Effector CD4-positive, alpha-beta T cell (primary cell): ENCODE results near the gene ERMN.
"Not testable (repeated sequence)": the region's sequence is repeated elsewhere in the genome, so short reads cannot be mapped to it uniquely, and the experiment has no call there.

Source experiments
- DNase-seq: peaks from one replicate; pipeline ENCODE4 v3.0.0-alpha.2; 2020

Gene ERMN

GRCh38 chr2:157291018-157291417 lies 34.6 kb downstream of the ERMN start:
- no peak for DNase-seq

DNA sequence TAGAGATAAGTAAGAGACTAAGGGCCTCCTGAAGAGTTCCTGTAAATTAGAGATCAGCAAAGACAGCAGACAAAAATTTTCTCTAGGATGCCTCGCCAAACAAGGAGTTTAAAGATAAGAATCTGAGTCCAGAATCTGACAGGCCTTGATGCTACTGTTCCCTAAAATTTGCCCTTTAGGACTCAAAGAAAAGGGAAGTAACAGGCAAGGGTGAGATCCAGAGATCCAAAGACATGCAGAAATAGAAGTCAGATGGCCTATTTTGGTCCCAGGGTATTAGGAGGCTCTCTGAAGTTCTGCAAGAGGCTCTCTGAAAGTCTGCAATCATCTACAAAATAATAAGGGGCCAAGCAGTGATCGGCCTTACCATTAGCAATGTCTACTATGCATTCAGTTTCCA lies 35.1 kb downstream of the ERMN start:
- DNase-seq: no peak

DNA sequence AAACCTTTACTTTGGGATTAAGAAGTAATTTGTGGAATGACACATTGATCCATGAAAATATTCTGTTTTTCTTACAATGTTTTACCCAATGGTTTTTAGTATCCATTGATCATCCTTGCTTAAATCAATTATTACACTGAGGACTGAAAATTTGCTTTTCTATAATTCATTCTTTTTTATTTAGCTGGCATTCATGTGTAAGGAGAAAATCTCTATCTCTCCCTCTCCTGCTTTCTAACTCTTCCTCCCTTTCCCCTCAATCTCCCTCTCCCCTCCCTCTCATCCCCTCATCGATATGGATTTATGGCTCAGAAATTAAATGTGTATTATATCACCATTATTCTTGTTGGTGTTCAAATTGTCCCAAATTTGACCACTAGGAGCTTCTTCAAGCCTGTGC lies 38.5 kb downstream of the ERMN start:
- no peak for DNase-seq

DNA sequence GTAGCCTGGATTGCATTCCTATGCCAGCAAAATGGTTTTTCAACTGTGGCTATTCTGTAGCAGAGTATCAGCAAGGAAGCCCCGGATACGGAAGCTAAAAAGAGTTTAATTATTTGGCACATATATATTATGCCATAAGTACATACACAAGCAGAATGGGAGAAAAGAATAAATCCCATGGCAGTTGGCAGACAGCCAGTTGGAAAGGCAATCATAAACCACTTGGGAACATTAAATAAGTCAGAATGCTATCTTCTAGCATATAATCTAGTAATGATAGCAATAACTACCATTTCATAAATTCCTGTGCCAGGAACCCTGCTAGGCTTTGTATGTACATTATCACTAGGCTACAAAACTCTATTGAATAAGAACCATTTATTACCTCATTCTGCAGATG lies 42.2 kb downstream of the ERMN start:
- DNase-seq: no peak

GRCh38 chr2:157281316-157281715 lies 44.3 kb downstream of the ERMN start:
- DNase-seq: no peak

GRCh38 chr2:157279311-157279710 lies 46.3 kb downstream of the ERMN start:
- not testable (repeated sequence) for DNase-seq

DNA sequence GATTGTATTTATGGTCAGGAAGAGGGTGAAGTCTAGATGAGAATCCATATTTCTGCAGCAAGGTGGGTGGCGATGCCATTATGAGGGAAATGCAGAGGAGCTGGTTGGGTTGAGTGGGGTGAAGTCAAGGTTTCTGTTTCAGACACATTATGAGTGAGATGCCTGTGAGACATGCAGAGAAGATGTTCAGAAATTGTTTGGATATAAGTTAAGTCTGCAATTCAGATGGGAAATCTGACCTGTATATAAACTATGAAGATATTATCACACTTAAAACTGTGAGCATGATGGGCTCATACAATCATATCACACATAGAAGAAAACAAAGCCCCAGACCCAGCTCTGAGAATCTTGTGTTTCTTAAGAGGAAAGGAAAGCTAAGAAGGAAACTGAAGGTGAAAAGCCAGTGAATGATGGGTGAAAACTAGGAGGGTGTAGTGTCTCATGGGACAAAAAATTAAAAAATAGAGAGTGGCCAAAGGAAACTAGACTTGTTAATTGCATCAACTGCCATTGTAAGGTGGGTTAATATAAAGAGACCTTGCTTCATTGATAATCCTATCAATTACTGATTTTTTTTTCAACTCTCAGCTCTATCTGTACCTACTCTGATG lies 53.9 kb downstream of the ERMN start:
- no peak for DNase-seq

GRCh38 chr2:157269922-157270321 lies 55.7 kb downstream of the ERMN start:
- no peak for DNase-seq

- DNase-seq: no peak
Measured at GRCh38 chr2:157269060-157269459, 56.6 kb downstream of the ERMN start.
